Endothelial cell of umbilical vein (primary cell): Measurements from ENCODE around the gene C5orf15.

Source experiments
- EZH2 ChIP-seq: IDR thresholded peaks from 2 replicates; pipeline ENCODE4 v1.6.1; 2012; ENCODE audit warnings: borderline replicate concordance, low read depth, mild to moderate bottlenecking, moderate library complexity, low read length, inconsistent platforms; ENCODE audit not compliant: severe bottlenecking
- FOS ChIP-seq: IDR thresholded peaks from 2 replicates; pipeline ENCODE4 v1.6.1; 2011; ENCODE audit warnings: mild to moderate bottlenecking, low read length, moderate library complexity, borderline replicate concordance; ENCODE audit not compliant: insufficient read depth
- JUN ChIP-seq: IDR thresholded peaks from 2 replicates; pipeline ENCODE4 v1.6.1; 2011; ENCODE audit warnings: borderline replicate concordance, low read depth; ENCODE audit not compliant: insufficient read length, insufficient read depth
- MYC ChIP-seq: IDR thresholded peaks from one replicate; pipeline ENCODE4 v1.6.1; 2011; ENCODE audit warnings: mild to moderate bottlenecking, low read depth, low read length
- POLR2A ChIP-seq: IDR thresholded peaks from 2 replicates; pipeline ENCODE4 v1.6.1; 2012; ENCODE audit warnings: low read depth, mild to moderate bottlenecking, control low read depth, low read length
- POLR2AphosphoS5 ChIP-seq: IDR thresholded peaks from 2 replicates; pipeline ENCODE4 v1.6.1; 2012; ENCODE audit warnings: low read depth, mild to moderate bottlenecking, control low read depth, low read length, moderate library complexity; ENCODE audit not compliant: insufficient read depth
- TF ChIP-seq, protein P1 (sequence below), 2 donors: IDR thresholded peaks; 1 replicate in 1 of 2; 2 replicates in 1 of 2; pipeline ENCODE4 v1.5.1; 2011; ENCODE audit warnings: low read length in 2 of 2, mild to moderate bottlenecking in 2 of 2, moderate library complexity in 2 of 2, control low read depth in 1 of 2, inconsistent platforms in 1 of 2, low read depth in 1 of 2; ENCODE audit not compliant: insufficient read depth in 1 of 2; ENCODE audit errors: extremely low read depth in 1 of 2
- TF ChIP-seq, protein P2 (sequence below): IDR thresholded peaks from 2 replicates; pipeline ENCODE4 v1.6.1; 2011; ENCODE audit not compliant: insufficient read depth, insufficient read length

DNA sequence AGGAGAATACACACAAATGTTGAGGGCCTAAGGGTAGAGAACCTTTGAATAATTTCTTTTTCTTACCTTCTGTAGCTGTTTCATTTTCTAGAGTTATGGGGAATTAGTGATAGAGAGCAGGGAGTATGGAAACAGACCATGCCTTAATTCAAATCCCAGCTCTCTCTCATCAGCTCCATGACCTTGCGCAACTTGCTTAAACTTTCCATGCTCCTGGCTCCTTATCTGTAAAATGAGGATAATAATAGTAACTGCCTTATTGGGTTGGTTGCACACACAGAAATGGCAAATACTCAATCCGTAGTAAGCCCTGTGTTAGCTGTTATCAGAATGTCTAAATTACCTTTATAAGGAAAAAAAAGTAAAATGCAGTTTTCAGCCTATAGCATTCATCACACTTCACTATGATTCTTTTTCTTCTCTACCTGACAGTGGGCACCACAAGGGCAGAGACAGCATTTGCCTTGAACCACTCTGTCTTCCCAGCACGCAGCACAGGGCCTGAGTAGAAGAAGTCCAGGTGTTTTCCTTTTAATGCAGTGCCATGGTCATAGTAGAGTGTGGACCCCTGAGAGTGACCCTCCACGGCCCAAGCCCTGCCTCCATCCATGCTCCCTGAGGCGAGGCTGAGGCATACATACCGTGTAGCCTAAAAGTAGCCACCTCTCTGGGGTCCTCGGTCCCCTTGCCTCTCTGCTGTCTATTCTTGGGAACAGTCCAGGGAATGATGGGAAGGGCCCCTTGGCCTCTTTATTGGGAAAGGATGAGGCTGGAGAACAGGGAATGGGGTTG lies 17.4 kb downstream of the C5orf15 start:
- TF ChIP-seq, protein P1, sequence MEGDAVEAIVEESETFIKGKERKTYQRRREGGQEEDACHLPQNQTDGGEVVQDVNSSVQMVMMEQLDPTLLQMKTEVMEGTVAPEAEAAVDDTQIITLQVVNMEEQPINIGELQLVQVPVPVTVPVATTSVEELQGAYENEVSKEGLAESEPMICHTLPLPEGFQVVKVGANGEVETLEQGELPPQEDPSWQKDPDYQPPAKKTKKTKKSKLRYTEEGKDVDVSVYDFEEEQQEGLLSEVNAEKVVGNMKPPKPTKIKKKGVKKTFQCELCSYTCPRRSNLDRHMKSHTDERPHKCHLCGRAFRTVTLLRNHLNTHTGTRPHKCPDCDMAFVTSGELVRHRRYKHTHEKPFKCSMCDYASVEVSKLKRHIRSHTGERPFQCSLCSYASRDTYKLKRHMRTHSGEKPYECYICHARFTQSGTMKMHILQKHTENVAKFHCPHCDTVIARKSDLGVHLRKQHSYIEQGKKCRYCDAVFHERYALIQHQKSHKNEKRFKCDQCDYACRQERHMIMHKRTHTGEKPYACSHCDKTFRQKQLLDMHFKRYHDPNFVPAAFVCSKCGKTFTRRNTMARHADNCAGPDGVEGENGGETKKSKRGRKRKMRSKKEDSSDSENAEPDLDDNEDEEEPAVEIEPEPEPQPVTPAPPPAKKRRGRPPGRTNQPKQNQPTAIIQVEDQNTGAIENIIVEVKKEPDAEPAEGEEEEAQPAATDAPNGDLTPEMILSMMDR (IDR thresholded peaks at IDR 0.05; ENCODE audit: extremely low read depth in 1 of 2, insufficient read depth in 1 of 2, low read depth in 1 of 2, low read length in 2 of 2), result no peak
- TF ChIP-seq POLR2A (no peak), JUN (no peak), POLR2AphosphoS5 (no peak), EZH2 (no peak), FOS (no peak), MYC (no peak)
- TF ChIP-seq, protein P2, sequence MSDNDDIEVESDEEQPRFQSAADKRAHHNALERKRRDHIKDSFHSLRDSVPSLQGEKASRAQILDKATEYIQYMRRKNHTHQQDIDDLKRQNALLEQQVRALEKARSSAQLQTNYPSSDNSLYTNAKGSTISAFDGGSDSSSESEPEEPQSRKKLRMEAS, result no peak
